Sigmoid colon (tissue), 4 donors: ENCODE measurements around the gene KY.

ENCODE experiments used
- POLR2A ChIP-seq, 2 donors: fragments of 450-650 bp; IDR thresholded peaks; one replicate each; pipeline ENCODE4 v1.6.1; 2016; ENCODE audit warnings: antibody characterized with exemption in 2 of 2, mild to moderate bottlenecking in 2 of 2, moderate library complexity in 2 of 2
- POLR2AphosphoS5 ChIP-seq, 4 donors: sonication (generic); formaldehyde crosslinking; IDR thresholded peaks; one replicate each; pipeline ENCODE4 v1.6.1; 2017; ENCODE audit warnings: antibody characterized with exemption in 4 of 4
- TF ChIP-seq, protein P1 (sequence below), 4 experiments: fragments of 450-650 bp in 3 of 4; fragments of 200-600 bp in 1 of 4; IDR thresholded peaks; one replicate each; pipeline ENCODE4 v1.5.1; 2016 to 2019; ENCODE audit warnings: antibody characterized with exemption in 4 of 4, mild to moderate bottlenecking in 3 of 4, moderate library complexity in 2 of 4

- TF ChIP-seq POLR2AphosphoS5 (IDR thresholded peaks at IDR 0.05) (no peak), POLR2A (IDR thresholded peaks at IDR 0.05) (no peak)
- TF ChIP-seq, protein P1, sequence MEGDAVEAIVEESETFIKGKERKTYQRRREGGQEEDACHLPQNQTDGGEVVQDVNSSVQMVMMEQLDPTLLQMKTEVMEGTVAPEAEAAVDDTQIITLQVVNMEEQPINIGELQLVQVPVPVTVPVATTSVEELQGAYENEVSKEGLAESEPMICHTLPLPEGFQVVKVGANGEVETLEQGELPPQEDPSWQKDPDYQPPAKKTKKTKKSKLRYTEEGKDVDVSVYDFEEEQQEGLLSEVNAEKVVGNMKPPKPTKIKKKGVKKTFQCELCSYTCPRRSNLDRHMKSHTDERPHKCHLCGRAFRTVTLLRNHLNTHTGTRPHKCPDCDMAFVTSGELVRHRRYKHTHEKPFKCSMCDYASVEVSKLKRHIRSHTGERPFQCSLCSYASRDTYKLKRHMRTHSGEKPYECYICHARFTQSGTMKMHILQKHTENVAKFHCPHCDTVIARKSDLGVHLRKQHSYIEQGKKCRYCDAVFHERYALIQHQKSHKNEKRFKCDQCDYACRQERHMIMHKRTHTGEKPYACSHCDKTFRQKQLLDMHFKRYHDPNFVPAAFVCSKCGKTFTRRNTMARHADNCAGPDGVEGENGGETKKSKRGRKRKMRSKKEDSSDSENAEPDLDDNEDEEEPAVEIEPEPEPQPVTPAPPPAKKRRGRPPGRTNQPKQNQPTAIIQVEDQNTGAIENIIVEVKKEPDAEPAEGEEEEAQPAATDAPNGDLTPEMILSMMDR (IDR thresholded peaks at IDR 0.05), result no peak
Observed at GRCh38 chr3:134694946-134695543, 44.2 kb upstream of the KY start.
